HG03097 (cell line): Measurements from ENCODE around the gene ASB2.

Experiments used
- ATAC-seq: cut with Tn5 transposase; IDR thresholded peaks from one replicate; pipeline ENCODE4 v1.9.1; 2021; ENCODE audit not compliant: unreplicated experiment, low FRiP score

The ASB2 gene

DNA sequence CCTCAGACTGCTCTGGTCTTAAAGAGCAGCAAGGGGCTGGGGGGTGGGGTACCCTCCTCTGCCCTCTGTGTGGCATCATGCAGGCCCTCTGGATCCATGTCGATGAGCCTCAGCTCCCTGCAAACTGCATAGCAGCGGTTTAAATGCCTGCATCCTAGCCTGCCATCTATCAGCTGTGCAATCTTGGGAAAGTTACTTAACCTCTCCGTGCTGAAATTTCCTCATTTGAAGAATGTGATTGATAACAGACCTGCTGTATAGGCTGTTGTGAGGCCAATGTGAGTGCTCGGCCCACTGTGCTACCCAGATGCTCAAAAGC lies 45.4 kb downstream of the ASB2 start:
- no peak for ATAC-seq

DNA sequence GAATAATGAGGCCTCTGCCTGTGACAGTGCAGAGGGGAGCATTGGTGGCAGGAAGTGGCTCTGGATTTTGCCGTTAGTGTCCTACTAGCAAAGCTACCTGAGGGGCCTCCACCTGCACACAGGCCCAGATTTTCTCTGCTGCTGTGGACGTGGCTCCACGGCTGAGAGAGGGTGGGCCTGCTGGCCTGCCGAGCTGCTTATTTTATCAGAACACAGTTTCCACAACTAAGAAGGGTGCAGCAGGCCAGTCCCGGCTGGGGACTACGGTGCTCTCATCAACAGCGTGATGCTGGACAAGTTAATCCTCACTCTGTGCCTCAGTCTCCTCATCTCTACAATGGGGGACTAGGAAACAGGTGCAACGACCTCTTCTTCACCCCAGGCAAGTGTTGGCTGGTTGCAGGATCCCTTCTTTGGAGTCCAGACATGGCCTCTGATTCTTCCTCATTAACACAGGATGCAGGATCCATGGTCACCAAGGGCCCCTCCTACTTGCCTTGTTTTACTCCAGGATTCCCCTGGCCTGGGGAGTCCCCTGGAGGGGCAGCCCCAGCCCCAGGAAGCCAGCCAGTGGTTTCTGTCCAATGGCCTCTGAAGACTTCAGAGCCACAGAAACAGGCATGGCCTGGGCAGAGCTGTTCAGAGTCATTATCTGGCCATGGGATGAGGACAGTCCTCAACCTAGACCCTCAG lies 45.9 kb downstream of the ASB2 start:
- ATAC-seq, result no peak

DNA sequence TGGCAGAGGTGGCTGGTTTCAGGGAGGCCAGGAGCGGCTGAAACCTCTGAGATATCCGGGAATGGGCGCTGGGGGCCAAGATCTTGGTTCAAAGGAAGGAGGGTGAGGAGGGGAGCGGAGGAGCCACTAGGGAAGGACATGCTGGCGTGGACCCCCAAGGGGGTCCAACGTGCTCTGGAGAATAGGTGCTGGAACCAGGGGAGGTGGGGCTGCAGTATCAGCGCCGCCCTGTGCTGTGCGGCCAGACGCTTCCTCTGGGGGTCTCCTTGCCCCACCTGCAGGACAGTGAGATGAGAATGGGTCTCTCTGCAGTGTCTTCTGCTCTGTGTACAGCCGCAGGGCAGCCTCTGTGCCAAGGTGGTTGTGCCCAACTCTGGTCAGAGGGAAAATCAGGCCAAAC lies 46.7 kb downstream of the ASB2 start:
- no peak for ATAC-seq

DNA sequence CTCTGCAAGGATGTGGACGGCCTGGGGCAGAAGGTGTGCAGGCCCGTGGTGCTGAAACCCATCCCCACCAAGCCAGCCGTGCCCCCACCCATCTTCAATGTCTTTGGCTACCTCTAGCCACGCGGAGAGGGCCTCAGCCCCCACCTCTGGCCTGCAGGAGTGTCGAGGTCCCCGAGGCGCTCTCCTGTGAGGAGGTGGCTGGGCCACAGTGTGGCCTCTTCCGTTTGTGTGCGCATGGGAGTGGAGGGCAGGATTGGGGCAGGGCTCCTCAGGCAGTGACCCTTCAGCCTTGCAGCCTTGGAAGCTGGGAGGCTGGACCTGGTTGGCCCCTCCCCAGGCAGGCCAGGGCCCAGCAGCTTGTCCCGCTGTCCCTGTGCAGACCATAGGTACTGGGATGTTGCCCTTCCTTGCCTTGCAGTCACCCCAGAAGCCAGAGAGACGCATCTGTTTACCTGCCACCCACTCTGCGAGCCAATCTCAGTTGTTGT lies 47.3 kb downstream of the ASB2 start:
- no peak for ATAC-seq

DNA sequence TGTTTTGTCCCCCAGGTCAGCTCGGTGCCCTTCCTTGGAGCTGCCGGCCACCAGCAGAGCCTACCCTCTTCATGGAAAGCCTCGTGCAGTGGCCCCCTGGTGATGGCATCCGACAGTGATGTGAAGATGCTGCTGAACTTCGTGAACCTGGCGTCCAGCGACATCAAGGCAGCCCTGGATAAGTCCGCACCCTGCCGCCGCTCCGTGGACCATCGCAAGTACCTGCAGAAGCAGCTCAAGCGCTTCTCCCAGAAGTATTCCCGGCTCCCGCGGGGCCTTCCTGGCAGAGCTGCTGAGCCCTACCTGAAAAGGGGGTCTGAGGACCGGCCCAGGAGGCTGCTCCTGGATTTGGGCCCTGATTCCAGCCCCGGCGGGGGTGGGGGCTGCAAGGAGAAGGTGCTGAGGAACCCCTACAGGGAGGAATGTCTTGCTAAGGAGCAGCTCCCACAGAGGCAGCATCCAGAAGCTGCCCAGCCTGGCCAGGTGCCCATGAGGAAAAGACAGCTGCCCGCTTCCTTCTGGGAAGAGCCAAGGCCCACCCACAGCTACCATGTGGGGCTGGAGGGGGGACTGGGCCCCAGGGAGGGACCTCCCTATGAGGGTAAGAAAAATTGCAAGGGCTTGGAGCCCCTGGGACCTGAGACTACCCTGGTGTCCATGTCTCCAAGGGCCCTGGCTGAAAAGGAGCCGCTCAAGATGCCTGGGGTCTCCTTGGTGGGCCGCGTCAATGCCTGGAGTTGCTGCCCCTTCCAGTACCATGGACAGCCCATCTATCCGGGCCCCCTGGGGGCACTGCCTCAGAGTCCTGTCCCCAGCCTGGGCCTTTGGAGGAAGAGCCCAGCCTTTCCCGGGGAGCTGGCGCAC lies 48.0 kb downstream of the ASB2 start:
- ATAC-seq, result no peak

DNA sequence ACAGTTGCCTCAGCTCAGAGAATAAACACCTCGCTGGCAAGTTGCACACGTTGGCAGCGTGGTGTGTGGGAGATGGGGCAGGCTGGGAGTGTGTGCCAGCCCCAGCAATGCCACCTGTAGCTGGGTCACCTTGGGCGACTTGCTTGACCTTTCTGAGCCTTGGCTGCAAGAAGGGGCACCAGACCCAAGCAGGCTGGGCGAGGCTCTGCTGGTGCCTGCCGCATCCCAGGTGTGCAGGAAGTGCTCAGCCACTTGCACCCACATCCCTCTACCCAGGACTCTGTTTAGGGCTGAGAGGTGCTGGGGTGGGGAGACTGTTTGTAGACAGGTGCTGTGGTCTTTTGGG lies 48.6 kb downstream of the ASB2 start:
- ATAC-seq, result no peak

DNA sequence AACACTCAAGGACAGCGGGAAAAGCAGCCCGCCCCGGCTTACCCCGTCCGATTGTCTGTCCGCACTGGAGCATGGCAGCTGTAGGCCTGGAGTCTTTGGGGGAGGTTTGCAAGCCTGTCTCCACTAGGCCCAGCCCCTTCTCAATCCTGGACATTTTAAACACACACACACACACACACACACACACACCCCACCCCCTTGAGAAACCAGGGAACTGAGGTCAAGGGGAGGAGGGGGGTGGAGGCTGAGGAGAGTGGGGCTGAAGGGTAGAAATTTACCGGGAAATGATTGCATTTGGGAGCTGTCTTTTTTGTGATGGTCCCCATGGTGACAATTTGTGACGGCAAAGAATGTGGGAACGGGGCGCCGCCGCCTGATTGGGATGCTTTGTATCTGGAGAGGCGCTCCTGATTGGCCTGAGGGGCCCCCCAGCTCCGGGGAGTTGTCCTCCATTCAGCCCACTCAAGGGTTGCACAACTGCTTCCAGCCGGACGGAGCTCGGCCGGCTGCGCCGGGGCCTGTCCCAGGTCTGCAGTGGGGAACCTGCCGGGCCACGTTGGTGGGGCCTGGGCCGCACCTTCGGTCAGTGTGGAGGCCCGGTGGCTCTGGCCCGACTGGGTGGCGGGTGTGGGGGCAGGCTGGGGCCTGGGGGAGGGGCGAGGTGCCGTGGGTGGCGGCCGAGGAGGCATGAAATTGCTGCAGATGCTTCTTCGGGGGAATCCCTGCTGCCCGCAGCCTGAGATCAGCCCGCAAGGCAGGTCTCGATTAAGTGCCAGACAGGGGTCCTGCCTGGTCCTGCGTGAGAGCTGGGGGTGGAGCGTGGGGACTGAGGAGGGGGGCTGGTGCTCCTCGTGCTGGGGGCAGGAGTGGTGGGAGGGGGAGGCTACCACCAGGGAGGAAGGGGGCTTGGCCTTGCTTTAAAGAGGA lies 49.2 kb downstream of the ASB2 start, which contains the start of gene FAM181A:
Gene FAM181A, plus strand, starts transcription at position 472 of the 927 bp plus-strand sequence. CDS start 942 bp downstream, outside the sequence.
- no peak for ATAC-seq

DNA sequence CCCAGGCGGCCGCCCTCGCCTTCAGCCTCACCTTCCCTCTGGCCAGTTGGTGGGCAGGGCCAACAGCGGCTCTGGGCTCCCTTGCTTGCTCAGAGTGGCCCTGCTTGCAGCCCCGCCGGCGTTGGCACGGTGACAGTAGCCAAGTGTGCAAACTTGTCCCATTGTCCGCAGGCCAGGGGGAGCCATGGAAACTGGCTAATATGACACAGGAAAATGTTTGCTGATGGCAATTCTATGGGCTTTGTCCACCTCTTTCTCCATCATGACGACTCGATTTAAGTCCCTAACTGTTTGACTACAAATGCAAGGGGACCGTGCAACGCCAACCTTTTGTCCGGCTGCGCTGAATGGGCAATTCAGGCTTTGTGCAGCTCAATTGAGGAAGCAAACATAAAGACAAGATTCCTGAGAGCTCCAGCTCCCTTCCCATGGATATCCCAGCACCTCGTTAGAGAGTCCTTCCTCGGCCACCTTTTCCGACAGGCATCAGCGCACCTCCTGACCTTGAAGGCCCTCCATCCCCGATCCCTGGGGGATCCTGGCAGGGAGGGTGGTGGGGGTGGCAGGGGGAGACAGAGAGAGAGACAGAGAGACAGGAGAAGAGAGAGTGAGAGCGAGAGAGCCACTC lies 50.0 kb downstream of the ASB2 start:
- ATAC-seq, result no peak

DNA sequence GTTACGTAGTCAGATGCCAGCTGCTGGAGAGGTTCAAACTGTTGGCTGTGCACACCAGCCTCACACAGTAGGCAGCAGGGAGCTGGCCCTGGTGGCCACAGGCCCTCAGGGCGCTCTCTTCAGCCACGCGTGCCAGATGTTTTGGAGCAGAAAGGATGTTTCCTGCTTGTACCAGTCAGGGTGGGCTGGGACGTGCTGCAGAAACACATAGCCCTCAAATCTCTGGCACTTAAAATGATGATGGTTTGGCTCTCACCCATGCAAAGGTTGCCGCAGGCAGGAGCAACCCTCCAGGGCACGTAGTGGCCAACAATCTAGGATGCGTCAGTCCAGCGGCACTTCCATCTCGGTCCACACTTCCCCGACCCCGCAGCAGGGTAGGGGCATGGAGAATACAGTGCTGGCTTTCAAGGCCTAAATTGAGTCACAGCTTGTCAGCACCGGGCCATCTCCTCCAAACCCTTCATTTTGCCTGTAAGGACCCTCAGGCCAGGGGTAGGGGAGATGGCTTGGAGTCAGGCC lies 50.9 kb downstream of the ASB2 start:
- ATAC-seq, result no peak

DNA sequence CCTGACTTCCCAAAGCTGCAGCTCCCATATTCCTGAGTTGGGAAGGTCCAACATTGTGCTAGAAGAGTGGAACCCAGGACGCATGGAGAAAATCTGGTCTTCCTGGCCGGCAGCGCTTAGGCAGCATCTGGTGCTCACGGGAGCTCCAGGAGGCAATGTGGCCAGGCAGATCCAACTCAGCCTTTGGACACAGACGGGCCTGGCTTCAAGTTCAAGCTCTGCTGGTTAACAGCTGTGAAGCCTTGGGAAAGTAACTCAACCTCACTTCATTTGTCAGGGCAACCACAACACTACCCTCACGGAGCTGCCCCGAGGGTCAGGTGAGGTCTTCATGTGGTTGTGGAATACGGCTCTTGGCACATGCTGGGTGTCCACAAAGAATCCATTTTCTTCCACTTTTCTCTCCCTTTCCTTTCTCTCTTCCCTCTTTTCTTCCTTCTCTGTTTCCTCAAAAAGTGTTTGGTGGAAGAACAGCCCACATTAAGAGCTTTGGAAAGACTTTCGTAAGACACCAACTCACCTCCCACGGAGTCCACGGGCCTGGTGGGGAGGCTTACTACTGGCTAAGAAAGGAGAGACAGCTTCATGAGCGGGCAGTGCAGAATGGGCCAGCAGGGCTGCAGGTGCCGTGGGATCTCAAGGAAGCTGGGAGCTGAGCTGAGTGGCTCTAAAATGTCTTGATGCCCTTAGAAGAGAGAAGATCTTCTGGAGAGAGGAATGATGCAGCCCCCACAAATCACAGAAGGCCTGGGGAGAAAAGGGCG lies 51.6 kb downstream of the ASB2 start:
- ATAC-seq, result no peak

DNA sequence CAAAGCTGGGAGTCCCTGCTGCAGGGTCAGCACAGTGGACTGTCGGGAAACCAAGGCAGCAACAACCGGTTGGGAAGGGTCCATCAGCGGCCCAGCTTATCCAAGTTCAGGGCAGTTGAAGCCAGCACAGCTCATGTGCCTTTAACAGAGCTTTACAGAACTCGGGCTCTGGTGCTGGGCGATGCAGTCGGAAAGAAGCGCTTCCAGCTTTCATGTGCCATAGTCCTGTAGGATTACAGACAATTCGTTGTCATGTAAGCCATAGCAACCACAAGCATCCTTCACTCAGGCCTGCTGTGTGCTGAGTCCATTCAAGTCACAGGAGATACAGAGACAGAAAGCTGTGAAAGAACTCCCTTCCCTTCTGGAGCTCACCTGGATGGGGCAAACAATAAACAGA lies 52.7 kb downstream of the ASB2 start:
- ATAC-seq, result no peak

DNA sequence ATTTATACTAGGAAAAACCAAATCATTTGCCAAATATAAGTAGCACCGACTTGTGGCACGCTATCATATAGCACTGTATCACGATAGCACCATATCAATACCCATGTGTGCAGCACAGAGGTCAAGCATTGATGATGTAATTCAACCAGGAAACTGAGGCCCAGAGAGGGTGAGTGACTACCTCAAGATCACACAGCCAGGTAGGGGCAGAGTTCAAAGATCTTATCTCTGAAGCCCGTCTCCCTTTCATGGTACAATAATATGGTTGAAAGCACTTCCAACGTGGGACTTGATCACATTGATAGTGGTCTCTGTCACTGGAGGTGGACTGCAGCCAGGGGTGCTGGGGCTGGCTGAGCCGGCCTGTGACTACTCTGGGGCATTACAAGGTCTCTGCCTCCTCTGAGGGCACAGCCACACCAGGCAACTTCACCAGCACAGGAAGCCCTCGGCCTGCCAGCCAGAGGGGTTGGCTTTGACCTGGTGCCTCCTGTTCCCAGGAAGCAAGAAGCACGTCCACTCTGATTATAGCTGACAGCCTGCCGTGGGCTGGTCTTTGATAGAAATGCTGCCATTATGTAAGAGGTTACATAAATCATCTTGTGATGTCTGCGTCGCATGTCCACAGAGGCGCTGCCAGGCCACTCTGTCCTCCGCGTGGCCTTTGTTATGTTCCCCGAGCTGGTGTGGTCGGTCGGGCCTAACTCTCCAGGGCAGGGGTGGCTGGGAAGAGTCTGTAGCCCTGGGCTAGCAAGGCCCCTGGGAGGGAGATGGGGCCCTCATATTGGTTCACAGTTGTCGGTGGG lies 55.2 kb downstream of the ASB2 start:
- no peak for ATAC-seq

DNA sequence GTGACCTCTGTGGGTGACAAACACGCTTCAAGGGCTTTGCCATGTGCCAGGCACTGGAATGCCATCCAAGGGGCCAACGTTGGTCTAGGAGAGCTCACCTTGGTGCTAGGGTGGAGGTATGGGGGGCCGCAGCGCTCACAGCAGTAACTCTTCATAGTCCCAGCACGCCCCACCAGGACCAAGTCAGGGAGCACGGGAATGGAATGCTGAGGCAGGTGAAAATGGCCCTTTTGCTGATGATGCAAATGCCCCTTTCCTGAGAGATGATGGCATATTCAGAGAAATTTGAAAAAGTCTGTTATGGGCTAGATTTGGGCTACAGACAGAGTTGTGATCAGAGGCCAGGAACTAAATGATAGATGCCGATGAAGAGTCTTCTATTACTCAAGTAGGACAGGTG lies 59.2 kb downstream of the ASB2 start:
- ATAC-seq, result no peak

DNA sequence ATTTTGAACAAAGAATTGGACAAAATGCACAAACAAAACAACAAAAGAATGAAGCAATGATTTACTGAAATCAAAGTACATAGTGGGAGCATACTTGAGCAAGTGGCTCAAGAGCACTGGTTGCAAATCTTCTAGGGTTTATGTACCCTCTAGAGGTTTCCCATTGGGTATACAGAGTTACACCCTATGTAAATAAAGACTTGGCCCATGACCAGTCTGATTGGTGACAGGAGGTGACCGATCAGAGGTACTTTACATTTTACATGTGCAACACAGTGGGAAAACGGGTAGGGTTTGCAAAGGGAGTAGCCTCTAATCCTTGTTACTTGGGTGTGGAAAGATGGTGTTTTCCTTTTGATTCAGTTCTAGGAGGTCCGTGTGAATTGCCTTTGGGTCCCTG lies 59.9 kb downstream of the ASB2 start:
- ATAC-seq, result no peak

DNA sequence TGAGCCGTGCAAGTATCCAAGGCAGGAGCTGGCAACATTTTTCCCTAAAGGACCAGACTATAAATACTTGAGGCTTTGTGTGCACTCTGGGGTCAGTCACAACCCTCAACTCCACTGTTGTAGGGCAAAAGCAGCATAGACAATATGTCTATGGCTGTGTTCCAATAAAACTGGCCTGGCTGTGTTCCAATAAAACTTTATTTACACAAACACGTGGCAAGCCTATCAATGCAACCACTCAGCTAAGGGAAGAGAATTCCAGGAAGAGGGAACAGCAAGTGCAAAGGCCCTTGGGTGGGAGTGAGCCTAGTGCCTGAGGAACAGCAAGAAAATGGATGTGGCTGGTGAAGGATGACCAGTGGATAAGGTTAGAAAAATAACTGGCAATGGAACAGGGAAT lies 60.6 kb downstream of the ASB2 start:
- no peak for ATAC-seq

DNA sequence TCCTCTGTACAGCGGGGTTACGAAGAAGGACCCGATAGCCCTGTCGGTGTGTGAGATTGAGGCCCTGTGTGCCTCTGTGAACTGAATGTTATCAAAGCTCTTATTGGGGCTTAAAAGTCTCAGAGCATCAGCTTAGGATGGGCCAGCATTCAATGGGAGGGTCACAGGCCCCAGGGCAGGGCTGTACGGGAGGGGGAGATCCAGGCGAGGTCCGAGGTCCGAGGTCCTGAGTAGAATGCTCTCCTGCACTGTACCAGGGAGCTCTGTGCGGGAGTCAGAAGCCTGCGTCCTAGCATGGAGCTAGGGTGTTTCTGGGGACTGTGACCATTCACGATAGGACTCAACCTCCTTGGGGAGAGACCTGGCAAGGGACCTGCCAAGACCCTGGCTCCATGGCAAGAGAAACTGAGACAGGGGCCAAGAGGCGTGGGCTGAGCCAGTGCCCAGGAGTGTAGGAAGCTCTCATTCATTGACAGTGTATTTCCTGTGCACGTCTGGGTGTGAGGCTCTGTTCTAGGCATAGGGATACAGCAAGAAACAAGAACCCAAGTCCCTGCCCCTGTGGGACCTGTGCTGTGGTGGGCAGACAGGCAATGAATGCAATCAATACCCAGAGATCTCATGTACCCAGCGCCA lies 61.2 kb downstream of the ASB2 start:
- no peak for ATAC-seq

DNA sequence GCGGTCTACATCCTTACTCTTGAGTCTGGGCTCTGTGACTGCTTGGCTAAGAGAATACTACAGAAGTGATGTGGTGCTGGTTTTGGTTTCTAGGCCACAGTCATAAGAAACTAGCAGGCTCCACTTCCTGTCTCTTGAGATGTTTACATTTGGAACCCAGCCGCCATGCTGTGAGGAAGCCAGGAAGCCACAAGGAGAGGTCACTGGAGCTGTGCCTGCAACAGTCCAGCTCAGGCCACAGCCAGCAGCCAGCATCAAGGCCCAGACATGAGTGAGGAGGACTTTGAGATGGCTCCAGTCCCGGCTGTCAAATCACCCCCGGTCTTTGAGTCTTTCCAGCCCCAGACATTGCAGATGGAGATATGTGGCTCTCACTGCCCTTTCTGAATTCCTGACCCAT lies 62.1 kb downstream of the ASB2 start:
- ATAC-seq, result no peak

DNA sequence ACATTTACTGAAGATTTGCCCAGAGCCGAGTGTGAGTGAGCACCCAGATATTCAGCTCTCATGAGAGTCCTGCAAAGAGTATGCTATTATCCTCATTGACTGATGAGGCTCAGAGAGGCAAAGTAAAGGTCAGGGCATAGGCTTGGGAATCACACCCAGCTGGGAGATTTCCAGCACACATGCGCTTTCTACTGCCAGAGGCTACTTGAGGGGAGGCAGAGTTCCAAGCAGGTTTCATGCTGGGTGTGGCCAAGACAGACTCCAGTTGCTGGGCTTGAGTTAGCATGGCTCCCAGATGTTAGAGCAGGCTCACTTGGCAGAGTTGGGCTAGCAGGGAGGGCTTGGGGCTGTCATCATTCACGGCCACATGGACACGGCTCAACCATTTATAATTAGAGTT lies 63.6 kb downstream of the ASB2 start:
- ATAC-seq, result no peak
